ENCODE data around the gene ARHGAP6.

DNA sequence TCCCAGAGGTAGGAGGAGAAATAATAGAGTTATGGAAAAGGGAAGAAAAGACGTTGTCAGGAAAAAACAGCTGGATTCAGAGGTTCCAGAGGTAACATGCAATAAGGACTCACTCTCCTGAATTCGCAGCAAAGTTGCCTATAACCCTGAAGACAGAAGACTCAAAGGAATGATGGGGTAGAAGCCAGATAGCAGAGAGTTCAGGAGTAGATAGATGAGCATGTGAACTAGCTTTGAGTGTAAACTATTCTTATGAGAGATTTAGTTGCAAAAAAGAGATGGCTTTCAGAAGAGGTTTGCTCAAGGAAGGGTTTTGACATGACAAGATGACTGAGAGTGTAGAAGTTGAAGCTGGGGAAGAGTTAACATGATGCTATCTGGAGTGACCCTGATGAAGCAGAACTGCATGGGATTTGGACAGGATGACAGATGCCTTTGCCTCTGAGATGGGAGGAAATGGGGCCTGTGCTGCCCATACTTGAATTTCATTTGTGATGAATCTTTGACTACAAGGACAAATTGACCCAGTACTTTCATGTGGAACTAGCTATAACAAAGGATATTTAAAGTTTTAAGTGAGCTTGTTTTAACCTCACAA, 298.6 kb downstream of the ARHGAP6 start:
- TF ChIP-seq, protein P1, sequence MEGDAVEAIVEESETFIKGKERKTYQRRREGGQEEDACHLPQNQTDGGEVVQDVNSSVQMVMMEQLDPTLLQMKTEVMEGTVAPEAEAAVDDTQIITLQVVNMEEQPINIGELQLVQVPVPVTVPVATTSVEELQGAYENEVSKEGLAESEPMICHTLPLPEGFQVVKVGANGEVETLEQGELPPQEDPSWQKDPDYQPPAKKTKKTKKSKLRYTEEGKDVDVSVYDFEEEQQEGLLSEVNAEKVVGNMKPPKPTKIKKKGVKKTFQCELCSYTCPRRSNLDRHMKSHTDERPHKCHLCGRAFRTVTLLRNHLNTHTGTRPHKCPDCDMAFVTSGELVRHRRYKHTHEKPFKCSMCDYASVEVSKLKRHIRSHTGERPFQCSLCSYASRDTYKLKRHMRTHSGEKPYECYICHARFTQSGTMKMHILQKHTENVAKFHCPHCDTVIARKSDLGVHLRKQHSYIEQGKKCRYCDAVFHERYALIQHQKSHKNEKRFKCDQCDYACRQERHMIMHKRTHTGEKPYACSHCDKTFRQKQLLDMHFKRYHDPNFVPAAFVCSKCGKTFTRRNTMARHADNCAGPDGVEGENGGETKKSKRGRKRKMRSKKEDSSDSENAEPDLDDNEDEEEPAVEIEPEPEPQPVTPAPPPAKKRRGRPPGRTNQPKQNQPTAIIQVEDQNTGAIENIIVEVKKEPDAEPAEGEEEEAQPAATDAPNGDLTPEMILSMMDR (IDR thresholded peaks at IDR 0.05) = no peak
- TF ChIP-seq POLR2A (IDR thresholded peaks at IDR 0.05) = no peak
